ENCODE measurements around the gene MADD.
A peak's percentile ranks its signal among the peaks of the same experiment; 100 is the strongest.

Gene MADD

DNA sequence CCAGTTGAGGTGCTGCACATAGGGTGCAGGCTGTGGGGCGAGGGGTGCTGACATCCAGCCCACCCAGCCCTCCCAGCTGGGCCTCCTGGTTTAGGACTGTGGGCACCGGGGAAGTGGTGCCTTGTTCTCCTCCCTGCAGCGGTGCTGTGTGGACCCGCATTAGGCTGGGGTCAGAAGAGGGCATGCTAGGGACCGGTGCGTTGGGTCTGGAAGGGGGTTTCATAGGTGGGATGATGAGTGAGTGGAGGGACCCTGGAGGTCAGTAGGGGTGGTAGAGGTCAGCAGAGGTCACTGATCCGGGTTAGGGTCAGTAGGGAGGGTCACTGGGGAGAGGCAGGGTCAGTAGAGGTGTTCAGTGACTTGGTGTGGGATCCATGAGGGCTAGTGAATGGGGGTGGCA lies 89.2 kb downstream of the MADD start:
- no peak for DNase-seq (ENCODE audit: low read depth)

DNA sequence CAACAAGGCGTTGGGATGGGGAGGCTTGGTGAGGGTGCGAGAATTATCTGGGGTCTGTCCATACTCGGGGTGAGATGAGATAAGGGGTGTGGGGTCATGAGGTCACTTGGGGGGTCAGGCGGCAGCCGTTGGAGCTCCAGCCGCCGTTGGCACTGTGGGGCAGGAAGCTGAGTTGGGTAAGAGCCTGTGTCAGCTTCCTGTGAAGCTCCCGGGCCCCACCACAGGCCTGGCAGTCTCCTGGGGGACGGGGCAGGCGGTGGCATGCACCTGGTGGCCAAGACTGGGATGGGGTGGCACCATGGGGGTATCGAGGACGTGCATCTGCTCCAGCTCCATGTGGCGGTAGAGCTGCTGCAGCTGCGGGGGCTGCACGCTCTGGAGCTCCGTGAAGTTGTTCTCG lies 89.7 kb downstream of the MADD start:
- no peak for DNase-seq (ENCODE audit: low read depth)

DNA sequence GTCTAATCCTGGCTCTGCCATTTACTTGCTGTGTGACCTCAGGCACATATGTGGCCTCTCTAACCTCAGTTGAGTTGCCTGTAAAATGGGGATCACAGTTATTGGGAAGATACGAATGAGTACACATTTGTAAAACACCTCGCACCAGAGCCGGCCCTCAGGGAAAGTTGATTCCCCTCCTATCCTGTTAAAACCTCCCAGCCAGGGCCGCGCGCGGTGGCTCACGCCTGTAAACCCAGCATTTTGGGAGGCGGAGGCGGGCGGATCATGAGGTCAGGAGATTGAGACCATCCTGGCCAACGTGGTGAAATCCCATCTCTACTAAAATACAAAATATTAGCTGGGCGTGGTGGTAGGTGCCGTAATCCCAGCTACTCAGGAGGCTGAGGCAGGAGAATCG lies 90.4 kb downstream of the MADD start:
- DNase-seq (ENCODE audit: low read depth) = no peak

DNA sequence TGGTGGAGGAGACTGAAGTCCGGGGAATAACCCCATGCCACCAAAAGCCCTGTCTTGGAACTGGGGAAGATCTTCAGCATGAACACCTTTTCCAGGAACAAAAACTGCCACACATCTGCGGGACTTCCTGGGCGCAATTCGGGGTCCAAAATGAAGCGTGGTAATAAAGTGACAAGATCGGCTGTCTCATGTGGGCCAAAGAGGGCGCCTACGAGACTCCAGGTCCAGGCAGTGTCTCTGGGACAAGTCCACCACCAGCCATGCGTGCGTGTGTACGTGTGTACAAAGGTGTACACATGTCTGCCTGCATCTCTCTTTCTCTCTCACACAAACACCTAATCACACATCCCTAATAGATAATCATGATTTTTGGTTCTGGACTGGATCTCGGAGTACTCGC lies 91.5 kb downstream of the MADD start:
- DNase-seq (ENCODE audit: low read depth) = no peak

DNA sequence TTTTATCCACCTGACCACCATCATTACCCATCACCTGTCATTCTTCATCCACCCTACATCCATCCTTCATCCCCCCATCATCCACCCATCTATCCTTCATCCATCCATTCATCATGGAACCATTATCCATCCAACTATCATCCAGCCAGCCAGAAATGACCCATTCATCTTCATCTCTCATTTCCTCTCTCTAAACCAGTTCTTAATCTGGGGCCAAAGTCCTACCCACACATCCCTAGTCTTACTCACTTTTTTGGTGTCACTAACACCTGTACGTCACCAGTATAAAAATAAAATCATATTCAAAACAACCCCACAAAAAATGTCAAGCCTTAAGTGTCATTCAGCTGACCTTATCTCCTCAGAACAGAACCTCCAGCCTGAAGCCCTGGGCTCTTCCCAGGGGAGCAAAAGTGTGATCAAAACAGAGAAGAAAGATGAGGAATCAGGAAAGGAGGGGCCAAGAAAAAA lies 96.1 kb downstream of the MADD start:
- DNase-seq (ENCODE audit: low read depth) = no peak

DNA sequence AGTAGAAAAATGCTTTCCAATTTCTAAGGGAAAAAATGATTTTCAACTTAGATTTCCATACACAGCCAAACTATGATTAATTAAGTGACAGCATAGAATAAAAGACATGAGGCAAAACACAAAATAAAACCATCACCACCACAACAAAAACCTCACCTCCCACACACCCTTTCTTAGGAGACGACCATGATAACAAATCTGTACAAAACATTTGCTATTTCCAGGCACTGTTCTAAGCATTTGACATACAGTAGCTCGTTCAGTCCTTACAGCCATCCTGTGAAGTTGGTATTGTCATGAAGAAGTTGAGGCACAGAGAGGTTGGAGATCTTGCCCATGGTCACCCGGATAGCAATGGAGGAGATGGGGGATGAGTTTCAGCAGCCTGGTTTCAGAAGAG lies 99.7 kb downstream of the MADD start:
- no peak for DNase-seq (ENCODE audit: low read depth)

DNA sequence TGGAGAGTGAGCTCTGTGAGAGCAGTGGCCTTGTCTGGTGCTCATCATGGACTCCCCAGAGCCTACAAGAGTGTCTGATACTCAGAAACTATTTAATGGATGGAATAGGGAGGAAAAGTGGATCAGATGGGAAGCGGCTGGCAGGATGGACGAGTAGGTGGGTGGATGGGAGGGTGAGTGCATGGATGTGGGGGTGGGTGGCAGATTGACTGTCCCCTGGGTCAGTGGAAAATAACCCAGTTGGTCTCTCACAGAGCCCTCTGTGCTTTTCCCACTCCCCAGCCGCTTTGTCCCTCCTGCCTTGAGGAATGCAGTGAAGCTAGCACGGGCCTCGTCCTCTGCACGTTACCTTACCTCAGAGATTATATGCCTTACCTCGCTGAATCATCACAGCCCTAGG lies 102.5 kb downstream of the MADD start:
- DNase-seq (ENCODE audit: low read depth) = no peak

DNA sequence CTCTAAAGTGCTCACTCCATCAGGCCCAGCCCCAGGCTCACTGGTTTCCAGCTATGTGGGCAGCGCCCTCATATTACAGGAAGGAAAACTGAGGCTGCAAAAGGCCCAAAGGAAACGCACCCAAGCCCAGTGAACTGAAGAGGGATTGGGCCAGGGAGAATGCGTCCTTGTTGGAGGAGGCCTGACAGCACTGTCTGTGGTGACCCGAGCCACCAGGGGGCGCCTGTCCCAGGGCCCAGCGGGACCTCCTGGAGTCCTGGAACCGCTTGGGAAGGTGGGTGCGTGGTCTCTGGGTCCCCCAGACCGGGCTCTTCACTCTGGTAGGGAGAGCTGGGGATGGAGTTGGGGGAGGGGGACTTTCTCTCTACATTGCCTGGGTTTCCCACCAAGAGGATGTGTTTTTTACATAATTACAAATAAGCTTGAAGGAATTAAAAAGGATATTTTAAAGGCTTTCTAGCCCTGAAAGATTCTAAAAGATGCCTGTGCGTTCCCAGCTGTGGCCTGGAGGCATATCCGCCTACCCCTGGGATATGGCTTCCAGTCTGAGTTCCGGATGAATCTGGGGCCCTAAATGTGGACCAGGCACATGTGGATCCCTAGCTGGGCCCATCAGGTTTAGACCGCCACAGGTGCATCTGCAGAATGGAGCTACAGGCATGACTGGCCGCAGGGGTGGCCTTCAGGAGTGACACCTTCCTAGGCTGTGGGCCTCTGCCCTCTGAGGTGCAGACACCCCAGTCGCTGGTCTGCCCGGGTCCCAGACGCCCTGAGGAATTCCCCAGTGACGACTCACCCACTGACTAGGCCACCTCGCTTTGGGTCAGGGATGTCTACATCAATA lies 104.2 kb downstream of the MADD start:
- peak; percentile 80 for DNase-seq (ENCODE audit: low read depth)

DNA sequence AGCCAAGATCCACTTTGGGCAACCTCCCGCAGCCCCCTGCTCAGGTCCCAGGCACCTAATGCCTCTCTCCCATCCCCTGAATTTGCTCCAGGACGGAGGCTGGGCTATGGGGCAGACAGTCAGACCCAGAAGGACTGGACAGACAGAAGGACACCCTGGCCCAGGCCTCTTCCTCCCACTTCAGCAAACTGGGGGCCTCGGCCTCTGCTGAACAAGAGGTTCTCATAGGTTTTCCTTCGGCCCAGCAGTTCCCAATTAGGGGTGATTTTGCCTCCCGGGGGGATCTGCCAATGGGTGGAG lies 104.7 kb downstream of the MADD start:
- no peak for DNase-seq (ENCODE audit: low read depth)

DNA sequence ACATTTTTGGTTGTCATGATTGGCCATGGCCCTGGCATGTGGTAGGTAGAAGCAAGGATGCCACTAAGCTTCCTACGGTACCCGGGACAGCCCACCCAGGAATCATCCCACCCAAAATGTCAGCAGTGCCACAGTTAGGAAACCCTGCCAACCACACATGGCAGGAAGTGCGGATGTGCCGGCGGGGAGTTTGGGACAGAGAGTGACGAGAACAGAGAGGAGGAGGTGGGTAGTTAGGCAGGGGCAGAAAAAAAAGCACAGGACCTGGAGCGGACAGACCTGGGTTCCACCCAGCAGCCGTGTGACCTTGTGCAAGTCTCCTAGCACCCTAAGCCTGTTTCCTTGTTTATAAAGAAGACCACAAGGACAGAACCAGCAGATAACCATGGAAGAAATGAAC lies 105.1 kb downstream of the MADD start:
- no peak for DNase-seq (ENCODE audit: low read depth)

DNA sequence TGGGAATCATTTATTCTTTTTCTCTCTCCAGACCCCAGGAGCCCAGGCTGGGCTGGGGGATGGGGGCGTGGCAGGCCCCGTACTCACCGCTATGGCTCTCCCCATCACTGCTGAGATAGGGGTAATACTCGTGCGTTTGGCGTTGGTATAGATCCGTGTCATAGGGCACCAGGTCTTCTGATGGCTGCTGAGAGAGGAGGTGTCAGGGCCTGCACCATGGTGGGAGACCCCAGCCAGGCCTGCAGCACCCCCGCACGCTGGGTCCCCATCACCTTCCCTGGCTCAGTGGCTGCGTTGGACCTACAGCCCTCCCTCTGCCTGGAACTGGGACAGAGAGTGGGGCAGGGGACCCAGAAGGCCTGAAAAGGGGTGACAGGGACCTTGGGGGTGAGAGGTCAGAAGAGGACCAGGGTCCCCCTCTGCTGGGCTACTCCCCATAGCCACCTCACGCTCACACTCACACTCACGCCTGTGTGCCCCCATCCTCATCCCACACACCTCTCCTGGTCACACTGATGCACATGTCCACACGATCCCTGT lies 105.7 kb downstream of the MADD start:
- DNase-seq (ENCODE audit: low read depth) = no peak

DNA sequence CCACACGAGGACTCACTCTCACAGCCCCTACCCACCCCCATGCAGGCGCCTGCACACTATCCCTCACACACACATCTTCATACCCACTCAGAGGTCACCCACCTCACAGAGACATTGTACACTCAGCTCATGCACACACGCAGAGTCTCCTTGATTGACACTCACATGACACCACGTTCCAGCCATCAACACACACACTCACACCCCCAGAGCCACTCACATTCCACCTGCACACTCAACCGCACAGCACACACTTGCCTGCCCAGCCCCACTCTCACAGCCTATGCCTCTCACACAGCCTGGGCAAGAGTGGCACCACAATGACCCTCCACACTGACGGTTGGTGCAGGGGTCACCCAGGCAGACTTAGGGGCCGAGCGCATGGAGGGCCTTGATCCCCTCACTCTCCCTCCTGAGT lies 106.2 kb downstream of the MADD start:
- no peak for DNase-seq (ENCODE audit: low read depth)

DNA sequence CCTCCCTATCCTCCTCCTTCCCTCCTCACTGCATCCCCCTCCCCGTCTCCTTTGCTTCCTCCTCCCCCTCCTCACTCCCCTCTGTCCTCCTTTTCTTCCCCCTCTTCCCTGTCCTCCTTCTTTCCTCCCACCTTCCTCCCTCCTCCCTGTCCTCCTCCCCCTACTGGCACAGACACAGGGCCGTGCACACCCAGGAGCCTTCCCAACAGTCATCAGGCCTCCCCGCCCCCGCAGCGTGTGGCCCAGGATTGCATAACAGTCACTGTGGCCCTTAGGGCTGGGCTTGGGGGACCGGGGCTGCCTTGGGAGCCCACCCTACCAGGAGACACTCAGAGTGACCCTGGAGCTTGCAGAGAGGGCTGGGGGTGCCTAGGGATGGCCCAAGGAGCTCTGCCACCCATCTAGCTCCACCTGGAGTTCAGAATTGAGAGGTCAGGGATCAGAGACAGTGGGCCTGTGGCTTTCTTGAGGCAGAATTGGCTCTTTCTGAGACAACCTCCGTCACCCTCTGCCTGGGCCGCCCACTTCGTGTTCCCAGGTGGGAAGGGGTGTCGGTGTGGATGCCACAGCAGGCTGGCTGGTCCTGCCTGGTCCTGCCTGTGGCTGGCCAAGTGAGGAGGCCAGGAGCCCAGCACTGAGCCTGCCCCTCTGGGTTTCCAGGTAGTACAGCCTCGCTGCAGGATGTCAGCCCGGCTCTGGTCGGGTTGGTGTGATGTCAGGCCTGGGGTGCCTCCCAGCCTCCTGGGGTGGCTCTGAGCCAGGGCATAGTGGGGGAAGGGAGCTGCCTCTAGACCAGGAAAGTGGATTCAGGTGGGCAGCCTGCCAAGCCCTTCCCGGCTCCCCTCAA lies 106.8 kb downstream of the MADD start:
- DNase-seq (ENCODE audit: low read depth) = no peak

DNA sequence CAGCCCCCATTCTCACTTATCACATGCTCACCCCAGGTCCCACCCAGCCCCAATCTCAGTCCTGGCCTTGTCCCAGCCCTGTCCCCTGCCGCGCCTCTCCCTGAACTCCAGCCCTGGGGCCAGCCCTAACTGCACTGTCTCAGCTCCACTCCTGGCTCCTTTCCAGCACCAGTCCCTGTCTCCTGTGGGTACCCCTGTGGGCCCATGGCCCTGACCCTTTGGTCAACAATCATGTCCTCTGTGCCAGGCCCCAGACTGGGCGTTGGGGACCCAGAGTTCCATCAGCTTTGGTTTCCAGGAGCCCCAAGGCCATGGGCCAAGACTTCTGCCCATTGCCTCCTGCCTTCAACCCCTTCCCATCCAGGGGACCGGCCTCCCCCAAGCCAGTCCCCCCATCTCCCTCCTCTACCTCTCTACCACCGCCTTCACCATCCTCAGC lies 107.7 kb downstream of the MADD start:
- no peak for DNase-seq (ENCODE audit: low read depth)

DNA sequence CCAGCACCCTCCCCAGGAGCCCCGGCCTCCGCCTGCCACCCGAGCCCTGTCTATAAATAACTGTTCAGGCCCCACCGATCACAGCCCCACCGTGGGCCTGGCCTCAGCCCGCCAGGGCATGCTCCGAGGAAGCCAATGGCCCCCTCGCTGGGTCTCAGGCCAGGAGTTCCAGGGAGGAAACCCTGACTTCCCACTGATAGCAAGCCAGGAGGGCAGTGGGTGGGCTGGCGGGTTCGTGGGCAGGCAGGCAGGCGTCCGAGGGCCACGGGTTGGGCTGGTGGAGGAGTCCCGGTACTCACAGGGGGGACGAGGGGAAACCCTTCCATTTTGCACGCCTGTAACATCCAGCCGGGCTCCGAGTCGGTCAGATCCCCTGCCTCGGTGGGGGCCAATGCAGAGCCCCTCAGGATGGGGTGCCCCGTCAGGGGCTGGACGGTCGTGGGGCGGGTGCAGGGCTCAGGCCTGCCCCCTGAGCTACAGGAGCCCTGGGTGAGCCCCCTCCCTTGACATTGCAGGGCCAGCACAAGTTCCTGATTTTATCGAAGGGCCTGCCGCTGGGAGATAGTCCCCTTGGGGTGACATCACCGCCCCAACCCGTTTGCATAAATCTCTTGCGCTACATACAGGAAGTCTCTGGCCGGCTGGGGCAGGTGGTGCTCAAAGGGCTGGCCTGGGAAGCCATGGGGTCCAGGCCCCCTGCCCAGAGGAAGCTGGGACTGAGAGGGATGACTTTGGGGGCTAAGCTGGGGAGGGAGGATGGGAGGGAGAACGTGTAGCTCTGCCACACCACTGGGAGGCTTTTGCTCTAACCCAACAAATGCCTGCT lies 108.3 kb downstream of the MADD start, which contains the start of gene SPI1:
SPI1 (minus strand) TSS at position 538 of the 826 bp plus-strand sequence; CDS start at position 344, 194 bp downstream.
- no peak for DNase-seq (ENCODE audit: low read depth)

DNA sequence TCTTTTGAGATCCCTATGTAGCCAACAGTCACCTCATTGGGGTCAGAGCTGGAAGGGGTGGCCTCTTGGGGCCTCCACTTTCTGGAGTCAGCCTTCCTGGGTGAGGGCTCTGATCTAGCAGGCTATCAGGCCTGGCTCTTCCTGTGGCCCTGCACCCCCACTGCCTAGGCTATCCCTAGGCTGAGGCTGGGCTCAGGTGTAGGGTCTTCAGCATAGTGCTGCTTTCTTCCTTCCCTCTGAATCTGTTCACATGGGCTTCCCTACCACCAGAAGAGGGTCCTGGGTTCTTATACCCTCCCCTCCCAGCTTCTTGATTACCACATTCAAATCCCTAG lies 108.9 kb downstream of the MADD start:
- DNase-seq (ENCODE audit: low read depth) = no peak

DNA sequence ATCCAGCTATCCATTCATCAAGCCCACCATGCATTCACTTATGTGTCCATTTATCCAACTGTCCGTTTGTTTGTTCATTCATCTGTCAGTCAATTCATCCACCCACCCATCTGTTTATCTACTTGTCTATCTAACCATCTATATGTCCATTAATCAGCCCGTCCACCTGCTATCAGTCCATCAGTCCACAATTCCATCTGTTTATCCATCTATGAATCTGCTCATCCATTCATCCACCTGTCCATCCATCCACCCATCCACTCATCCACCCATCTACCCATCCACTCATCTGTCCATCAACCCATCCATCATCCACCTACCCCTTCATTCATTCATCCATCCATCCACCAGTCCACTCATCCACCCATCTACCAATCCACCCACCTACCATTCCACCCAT lies 109.4 kb downstream of the MADD start:
- no peak for DNase-seq (ENCODE audit: low read depth)
